DMS153 treated with DMSO at 0.1 percent for 48 hours (cell line): ENCODE measurements around the gene INO80B.
"Not testable (repeated sequence)": the region's sequence is repeated elsewhere in the genome, so short reads cannot be mapped to it uniquely, and the experiment has no call there.

Experiments
- DNase-seq: peaks from one replicate; lab custom pipeline; 2025; ENCODE audit not compliant: unreplicated experiment; lab: John Stamatoyannopoulos, UW

Gene INO80B

GRCh38 chr2:74425523-74425922, 29.4 kb upstream of the INO80B start:
- no peak for DNase-seq

GRCh38 chr2:74426181-74426758, 28.6 kb upstream of the INO80B start:
- DNase-seq: no peak

GRCh38 chr2:74427551-74427950, 27.3 kb upstream of the INO80B start:
- no peak for DNase-seq

GRCh38 chr2:74428675-74429074, 26.2 kb upstream of the INO80B start:
- DNase-seq: no peak

GRCh38 chr2:74429487-74430451, 25.1 kb upstream of the INO80B start:
- DNase-seq: no peak

- DNase-seq: no peak
Observed at GRCh38 chr2:74430502-74430901, 24.4 kb upstream of the INO80B start.

GRCh38 chr2:74436111-74436805, 18.6 kb upstream of the INO80B start:
- no peak for DNase-seq

- DNase-seq: no peak
Observed at GRCh38 chr2:74436848-74437695, 17.8 kb upstream of the INO80B start.

- no peak for DNase-seq
Observed at GRCh38 chr2:74438248-74438647, 16.6 kb upstream of the INO80B start.

- no peak for DNase-seq
Observed at GRCh38 chr2:74439373-74439772, 15.5 kb upstream of the INO80B start.

GRCh38 chr2:74439803-74440377, 15.0 kb upstream of the INO80B start:
- DNase-seq: no peak

- peak; percentile 77 for DNase-seq
Observed at GRCh38 chr2:74440378-74441169, 14.3 kb upstream of the INO80B start.

- DNase-seq: no peak
Observed at GRCh38 chr2:74441170-74441689, 13.7 kb upstream of the INO80B start.

- peak; percentile 33 for DNase-seq
Observed at GRCh38 chr2:74441690-74442482, 13.0 kb upstream of the INO80B start, which contains the start of gene RTKN. Gene RTKN (minus strand): TSS chr2:74441937. CDS start chr2:74441816, 121 bp downstream.

- not testable (repeated sequence) for DNase-seq
Observed at GRCh38 chr2:74442483-74443297, 12.2 kb upstream of the INO80B start.

GRCh38 chr2:74444498-74445318, 10.2 kb upstream of the INO80B start:
- DNase-seq: no peak
